ENCODE data around the gene FKBP14.
A peak's percentile ranks its signal among the peaks of the same experiment; 100 is the strongest.

The FKBP14 gene, protein sequence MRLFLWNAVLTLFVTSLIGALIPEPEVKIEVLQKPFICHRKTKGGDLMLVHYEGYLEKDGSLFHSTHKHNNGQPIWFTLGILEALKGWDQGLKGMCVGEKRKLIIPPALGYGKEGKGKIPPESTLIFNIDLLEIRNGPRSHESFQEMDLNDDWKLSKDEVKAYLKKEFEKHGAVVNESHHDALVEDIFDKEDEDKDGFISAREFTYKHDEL

DNA sequence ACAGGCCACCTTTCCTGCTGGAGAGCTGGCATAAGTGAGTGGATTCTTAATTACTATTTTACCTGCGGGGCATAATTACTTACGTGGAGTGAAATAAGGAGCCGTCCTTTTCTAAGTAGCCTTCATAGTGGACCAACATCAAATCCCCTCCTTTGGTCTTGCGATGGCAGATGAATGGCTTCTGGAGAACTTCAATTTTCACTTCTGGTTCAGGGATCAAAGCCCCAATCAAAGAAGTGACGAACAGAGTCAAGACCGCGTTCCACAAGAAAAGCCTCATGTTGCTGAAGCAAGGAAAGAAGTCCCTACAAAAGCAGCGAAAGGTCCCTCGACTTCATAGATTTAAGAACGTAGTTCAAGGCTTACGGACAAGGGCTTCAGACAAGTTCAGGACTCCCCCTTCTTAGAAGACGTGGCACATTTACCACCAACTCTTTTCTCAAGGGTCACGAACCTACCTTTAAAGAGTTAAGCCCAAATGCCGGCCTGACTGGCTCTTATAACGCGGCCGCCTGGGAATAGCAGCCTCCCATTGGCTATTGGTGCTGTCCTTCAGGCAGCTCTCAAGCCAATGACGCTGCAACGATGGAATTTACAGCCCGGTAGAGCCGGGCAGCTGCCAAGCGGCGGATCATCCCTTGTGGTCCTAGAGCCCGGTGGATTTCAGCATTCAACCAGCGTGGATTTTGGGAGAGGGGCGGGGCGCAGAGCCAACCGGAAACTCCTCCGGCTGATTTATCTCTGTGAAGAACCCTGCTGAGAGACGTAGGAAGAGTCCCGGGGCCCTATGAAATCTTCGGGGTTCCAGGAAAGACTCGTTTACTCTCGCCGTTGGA is at the start of gene FKBP14:
TSS of gene FKBP14 (minus strand) at position 474 of the 836 bp plus-strand sequence. CDS start at position 280, 194 bp downstream.
- DNase-seq (ENCODE audit: low read depth in 2 of 2): peak; percentile 82 to 85

DNA sequence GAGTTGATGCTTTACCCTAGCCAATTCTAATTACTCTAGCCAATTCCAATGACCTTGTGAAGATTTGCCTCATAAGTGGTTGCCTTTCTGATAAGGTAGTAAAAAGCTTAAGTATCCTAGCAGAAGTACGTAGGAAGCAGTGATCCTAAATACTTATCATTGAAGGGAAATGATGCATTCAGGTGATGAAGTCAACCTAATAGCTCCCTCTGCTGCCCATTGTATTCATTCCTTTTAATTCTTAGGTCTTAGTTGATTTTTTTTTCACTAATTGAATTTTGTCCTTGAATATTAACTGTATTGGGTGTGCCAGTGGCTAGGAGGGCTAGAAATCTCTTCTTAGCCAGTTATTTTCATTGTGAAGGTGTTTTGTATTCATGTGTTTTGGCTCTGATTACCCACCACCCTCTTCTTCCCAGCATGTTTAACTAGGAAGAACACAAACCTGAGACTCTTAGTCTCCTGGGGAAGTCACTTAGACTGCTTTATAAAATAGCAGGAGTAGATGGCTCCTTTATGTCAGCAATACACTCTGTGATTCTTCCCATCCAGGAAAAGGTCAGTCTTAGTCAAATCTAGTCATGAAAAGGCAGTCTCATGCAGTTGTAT is 48.0 kb upstream of the FKBP14 start:
- no peak for DNase-seq (ENCODE audit: low read depth in 2 of 2)

DNA sequence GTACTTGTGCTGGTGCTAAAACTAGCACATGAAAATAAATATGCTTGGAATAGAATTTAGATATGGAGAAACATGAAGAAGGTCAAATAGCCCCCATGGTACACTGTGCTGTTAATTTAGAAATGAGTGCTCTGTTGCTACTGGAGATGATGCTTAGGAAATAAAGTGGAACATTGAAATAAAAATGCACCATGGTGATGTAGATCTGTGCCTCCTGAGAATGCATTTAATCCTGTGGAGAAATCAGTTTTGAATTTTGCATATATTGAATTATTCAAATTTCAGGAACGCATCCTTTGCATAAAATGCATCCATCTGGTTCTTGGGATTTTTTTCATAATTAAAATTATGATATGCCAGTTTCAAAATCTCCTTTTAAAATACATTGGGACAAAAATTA is 46.2 kb upstream of the FKBP14 start:
- DNase-seq (ENCODE audit: low read depth in 2 of 2): no peak

DNA sequence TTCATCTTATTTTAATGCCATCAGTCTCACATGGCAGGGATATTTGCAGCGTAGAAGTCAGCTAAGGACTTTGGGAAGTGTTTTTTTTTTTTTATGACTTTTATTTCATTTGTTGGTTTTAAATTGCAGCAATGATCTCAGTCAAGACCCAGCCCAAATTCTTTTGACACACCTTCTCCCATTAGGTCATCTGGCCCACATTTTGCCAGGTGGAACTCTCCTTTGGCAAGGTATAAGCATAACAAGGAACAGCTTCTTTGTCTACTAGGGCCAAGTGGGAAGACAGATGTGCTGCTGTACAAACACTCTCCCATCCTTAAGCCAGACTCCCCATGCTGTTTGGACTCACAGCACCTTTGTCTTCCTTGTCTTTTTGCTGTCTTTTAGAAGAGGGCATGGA is 43.5 kb upstream of the FKBP14 start:
- DNase-seq (ENCODE audit: low read depth in 2 of 2): no peak

DNA sequence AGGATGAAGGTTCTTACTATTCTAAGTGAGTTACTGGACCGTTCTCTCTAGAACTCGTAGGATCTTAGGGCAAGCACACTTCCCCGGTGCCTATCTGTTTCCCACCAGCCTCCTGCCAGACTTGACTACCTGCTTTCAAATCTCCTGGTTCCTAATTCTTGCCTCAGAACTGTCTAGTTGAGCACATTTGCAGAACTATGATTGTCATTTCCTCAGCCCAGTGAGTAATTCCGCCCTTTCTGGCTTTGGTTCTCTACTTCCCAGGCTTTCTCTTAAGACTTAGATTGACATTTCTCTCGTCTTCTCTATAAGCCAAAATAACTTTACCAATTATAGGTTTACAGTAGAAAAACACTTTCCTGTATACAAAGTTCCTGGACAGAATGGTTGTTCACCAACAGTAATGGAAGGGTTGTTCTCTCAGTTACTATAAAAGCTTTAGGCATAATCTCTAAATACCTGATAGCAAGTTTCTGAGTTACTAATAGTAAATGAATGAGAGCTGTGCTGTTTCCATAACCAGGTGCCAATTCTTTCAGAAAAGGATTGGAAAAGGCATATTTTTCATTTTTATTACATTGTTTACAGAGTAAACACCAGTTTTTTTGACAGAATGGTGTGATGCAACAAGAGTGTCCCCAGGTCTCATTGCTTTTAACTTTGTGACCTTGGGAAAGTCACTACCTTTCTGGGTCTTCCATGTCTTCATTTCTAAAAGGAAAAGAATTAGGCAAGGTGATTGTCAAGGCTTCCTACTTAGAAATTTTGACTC is 42.8 kb upstream of the FKBP14 start:
- DNase-seq (ENCODE audit: low read depth in 2 of 2): no peak

DNA sequence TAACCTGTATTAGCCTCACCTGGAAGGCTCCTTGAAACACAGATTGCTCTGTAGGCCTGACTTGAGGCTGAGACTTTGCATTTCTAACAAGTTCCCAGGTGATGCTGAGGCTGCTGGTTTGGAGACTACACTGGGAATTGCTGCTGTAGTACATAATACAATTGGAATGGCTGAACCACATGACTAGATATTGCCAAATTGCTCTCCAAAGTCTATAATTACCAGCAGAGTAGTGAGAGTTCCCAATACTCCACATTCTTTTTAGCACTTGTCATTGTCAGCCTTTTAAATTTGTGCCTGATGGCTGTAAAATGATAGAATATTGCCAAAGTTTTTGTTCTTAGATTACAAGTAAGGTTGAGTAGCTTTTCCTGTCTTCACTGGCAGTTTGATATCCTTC is 41.6 kb upstream of the FKBP14 start:
- DNase-seq (ENCODE audit: low read depth in 2 of 2): no peak

DNA sequence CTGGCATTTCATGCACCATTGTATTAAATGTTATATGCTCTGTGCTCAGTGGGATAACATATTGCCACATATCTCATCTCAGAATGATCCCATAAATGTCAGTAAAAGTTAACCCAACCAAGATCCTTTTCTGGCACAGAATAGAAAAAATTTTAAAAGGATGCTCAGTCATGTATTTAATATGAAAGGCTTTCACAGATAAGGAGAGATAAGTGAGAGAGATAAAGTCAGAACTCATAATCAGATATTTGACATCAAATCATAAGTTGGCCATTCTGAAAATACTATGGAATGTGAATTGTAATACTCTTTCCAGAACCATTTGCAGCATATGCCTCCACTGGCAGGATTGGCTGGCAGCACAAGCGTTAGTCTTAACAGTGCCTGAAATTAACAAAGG is 40.2 kb upstream of the FKBP14 start:
- no peak for DNase-seq (ENCODE audit: low read depth in 2 of 2)

DNA sequence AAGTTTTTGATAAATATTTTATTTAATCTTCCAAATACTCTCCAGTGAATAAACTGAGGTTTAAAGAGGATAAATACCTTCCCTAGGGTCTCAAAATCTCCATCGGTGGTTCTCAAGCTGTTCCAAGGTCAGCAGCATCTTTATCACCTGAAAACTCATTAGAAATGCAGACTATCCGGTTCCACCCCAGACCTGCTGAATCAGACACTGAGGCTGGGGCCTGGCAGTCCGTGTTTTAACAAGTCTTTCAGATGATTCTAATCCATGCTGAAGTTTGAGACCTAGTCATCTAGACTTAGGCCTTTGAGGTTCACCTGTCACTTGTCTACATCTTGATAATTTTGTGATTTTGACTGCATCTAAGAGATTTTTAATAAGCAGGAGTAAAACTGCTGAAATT is 39.2 kb upstream of the FKBP14 start:
- DNase-seq (ENCODE audit: low read depth in 2 of 2): no peak

DNA sequence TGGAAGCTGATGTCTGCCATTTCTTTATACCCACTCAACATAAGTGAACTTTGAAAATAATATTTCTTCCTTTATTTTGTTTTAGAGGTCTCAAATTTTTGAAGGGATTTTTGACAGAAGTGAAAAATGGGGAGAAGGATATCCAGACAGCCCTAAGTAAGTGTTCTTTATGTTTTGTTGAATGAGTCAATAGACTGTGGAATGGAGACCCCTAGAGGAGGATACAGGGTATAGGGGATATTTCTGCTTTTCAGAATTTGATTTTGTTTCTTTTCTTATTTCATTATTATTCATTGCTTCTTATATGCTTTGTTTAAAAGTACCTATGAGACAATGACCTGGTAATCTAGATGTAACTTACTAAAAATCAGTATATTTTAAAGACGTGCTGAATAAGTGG is 36.1 kb upstream of the FKBP14 start:
- DNase-seq (ENCODE audit: low read depth in 2 of 2): no peak

DNA sequence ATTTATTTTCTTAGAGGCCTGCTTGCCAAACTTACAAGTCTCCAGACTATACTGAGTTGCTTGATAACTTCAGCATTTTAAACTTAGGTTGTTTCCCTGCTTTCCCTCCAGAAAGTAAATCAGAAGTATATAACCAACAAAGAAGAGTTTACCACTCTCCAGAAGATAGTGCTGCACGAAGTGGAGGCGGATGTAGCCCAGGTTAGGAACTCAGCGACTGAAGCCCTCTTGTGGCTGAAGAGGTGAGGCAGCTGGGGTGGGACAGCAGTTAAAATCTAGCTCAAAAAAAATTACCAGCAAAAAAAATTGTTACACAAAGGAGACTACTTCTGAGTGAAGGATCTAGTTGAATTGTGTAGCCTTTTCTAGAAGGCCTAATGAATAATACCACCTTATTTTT is 35.3 kb upstream of the FKBP14 start:
- DNase-seq (ENCODE audit: low read depth in 2 of 2): peak in 1 of 2 experiments; percentile 17

DNA sequence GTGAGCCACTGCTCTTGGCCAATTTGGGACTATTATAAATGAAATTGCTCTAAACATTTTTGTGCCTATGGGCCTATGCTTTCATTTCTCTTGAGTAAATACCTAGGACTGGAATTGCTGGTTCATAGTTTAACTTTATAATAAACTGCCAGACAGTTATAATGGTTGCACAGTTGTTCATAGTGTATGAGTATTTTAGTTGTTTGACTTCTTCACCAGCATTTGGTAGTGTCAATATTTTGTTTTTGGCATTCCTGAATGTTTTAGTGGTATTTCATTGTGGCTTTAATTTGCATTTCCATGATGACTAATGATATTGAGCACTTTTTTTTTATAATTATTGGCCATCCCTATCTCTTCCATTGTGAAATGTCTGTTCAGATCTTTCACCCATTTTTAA is 31.2 kb upstream of the FKBP14 start:
- no peak for DNase-seq (ENCODE audit: low read depth in 2 of 2)

DNA sequence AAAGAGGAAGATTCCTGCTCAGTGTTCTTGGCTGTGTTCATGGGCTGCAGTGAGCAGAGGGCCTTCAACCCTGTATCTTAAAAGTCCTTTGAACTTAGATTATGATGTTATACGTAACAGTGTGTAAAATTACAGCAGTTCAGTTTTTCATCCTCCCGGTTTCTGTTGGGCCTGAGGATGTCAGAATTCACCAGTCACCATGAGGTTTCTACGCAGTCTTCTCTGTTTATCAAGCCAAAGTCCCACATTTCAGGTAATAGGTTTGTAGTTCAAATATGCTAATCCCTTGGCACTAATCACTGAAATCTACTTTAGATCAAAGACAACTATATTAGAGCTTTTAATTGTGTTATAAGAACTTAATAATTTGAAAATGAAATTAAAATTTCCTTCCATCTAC is 26.6 kb upstream of the FKBP14 start:
- DNase-seq (ENCODE audit: low read depth in 2 of 2): no peak

DNA sequence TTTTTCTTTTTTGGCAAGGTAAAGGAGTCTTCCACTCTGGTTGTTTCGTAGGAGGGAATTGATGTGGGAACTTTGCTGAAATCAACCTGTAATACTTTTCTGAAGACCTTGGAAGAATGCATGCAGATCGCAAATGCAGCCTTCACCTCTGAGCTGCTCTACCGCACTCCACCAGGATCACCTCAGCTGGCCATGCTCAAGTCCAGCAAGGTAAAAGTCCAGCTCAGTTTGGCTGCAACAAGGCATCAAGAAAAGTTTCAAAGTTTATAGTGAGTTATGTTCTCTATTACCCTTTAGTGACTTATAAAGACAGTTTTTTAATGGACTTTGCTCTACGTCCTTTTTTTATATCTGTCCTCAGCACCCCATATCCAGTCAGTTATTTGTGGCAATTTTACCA is 22.7 kb upstream of the FKBP14 start:
- DNase-seq (ENCODE audit: low read depth in 2 of 2): no peak

DNA sequence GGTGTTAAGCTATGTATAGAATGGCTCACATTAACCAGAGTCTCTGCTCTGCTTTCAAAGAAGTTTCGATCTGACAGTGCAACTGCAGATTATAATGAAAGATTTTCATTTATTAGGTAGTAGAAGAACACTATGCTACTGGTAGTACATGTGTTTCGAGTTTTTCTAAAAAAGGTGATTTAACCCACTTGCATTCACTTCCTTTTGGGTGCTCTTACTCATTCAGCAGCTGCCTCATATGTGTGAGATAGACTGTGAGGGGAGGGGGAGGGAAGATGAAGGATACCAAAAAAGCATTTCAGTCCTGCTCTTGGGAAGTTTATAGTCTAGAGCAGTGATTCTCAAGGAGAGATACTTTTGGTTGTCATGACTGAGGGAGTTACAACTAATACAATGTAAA is 22.1 kb upstream of the FKBP14 start:
- DNase-seq (ENCODE audit: low read depth in 2 of 2): no peak

DNA sequence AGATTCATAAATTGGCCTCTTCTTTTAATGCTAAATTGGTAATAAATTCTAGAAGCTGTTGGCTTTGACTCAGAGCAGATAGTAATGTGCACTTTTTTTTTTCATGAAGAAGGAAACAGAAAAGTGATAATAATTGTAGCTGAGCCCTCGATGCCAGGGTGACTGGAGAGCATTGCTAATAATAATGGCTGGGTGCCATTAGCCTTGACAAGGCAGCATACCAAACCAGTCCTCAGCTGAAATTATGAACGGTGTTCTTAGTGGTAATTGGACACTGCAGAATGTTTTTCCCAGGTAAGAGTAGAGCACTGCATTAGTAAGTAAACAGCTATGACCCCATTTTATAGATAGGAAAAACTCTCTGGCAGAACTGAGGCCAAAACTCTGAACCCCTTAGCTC is 20.6 kb upstream of the FKBP14 start:
- no peak for DNase-seq (ENCODE audit: low read depth in 2 of 2)

DNA sequence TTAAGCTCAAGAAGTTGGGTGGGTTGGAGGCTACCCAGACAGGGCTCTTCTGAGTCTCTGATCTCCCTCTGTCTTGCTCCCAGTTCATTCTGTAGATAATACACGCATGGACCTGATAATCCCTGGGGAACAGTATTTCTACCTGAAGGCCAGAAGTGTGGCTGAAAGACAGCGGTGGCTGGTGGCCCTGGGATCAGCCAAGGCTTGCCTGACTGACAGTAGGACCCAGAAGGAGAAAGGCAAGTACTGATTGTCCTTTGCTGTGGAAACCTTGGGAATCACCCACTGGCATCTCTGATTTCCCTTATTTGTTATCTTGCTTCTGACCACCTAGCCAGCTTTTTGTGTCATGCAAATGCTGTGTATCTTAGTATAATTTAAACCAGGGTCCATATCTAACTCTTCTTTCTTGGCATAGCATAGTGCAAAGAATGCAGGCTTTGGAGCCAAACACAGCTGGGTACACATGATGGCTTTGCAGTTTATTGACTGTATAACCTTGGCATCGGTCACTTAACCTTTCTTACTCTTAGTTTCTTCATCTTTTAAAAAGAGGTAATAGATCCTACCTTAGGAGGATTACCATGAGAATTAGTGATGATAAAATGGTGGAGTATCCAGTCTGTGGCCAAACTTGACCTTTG is 19.7 kb upstream of the FKBP14 start:
- no peak for DNase-seq (ENCODE audit: low read depth in 2 of 2)

DNA sequence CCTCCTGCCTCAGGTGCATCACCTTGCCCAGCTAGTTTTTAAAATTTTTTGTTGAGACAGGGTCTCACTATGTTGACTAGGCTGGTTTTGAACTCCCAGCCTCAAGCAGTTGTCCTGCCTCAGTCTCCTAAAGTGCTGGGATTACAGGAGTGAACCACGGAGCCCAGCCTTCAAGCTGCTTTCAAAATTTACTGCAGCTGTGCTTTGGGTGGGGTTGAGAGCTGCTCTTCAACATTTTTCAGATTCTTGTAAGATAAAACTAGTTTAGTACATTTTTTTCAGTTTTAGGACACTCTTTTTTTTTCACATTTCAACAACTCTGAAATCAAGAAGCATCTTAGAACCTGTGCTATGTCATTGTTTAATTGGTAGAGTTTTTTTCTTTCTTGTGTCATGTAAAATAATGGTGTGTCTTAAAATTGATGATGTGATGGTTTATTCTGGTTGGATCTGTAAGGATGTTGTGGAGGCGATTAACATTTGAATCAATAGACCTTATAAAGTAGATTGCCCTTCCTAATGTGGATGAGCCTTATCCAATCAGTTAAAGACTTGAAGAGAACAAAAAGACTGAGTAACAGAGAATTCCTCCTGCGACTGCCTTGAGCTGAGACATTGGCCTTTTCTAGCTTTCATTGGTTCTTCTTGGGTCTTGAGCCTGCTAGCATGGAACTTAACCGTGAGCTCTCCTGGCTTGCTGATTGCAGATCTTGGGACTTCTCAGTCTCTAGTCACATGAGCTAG is 15.2 kb upstream of the FKBP14 start:
- no peak for DNase-seq (ENCODE audit: low read depth in 2 of 2)

DNA sequence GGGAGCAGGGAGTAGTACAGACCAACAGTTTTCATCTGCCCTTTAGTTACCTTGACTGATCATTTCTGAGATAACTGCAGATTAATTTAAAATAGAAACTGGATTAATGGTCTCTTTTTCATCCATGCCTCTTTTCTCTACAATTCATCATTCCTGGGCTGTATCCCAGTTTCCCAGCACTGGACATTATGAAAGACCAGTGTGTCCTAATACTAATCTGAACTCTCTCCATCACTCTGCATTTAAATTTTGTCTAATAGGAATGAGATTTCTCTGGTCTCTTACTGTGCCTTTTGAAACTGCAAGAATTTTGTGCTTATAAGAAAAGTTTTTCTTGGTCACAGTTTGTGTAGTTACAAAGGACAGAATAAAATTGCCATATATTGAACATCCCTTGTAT is 14.4 kb upstream of the FKBP14 start:
- DNase-seq (ENCODE audit: low read depth in 2 of 2): no peak

DNA sequence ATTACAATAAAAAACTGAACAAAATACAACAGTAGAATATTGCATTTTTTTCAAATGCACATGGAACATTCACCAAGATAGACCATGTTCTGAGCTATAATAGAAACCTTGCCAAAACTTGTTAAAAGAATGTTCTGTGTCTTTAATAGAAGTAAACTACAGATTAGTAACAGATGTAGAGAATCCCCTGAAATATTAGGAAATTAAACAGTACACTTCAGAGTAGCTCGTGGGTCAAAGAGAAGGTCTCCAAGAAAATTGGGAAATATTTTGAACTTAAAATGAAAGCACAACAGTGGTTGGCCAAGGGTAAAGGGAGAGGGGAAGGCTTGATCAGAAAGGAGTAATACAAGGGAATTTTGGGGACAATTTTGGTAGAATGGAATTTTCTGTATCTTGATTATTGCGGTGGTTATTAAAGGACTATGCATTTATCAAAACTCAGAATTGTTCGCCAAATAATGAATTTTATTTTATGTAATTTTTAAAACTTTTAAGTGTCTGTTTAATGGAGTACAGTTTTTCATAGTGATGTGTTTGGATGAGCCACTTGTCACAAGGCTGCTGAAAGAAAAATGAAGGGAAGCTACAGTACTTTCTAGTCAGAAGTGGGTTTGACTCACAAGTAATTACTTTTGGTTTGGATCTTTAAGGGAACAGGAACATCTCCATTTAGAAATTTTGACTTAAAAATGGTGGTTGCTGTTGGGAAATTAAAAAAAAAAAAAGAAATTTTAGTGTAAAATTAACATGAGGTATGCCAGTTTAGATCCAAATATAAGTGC is 11.9 kb upstream of the FKBP14 start:
- no peak for DNase-seq (ENCODE audit: low read depth in 2 of 2)

DNA sequence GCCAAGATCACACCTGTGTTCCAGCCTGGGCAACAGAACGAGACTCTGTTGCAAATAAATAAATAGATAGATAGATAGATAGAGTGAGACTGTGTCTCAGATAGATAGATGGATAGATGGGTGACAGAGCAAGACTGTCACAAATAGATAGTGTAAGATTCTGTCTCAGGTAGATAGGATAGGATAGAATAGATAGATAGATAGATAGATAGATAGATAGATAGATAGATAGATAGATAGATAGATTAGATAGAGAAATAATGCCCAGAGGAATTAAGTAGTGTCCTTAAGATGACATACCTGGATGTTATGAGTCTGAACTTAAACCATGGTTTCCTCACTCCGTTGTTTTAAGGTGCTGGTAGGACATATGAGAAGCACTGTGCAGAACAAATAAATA is 9.7 kb upstream of the FKBP14 start:
- no peak for DNase-seq (ENCODE audit: low read depth in 2 of 2)

All from stimulated activated CD4-positive, alpha-beta T cell treated with anti-CD3 and anti-CD28 coated beads, Interleukin-12 subunit alpha, Interleukin-12 subunit beta, amount 100 ng/mL, for 24 hours (primary cell).